ENCODE data around the gene AMN.

The AMN gene

DNA sequence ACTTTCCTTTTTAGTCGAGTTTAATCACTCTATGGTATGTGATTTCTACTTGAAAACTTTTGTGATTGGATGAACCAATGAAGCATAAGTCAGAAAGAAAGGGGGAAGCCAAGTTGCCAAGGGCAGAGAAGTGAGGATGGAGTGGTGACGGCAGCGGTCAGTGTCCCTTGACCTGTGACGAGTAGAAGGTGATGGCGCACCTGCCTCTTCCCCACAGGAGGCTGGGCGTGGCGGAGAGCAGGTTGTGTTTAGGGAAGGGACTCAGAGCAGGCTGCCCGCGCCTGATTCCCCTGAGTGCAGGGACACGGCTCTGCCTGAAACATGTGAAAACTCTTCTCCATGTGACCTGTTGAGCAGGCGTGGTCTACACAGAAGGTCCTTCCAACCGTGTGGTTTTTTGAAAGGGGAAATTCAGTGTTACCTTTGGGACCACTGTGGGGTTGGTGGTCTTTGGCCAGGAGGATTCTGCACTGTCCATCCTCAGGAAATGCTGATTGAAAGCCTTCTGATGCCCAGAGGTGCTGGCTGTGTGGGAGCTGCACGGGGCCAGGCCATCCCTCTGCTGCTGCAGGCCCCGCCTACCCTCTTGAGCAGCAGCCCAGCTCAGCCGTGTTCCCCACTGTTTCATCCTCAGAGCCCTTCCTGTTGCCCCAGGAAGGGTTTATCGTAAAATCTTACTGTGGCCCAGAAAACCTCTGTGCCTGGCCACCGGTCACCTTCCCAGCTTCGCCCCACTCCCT, 23.5 kb upstream of the AMN start:
- DNase-seq (ENCODE audit: low read depth in 2 of 3, low spot score in 1 of 3), result no peak

DNA sequence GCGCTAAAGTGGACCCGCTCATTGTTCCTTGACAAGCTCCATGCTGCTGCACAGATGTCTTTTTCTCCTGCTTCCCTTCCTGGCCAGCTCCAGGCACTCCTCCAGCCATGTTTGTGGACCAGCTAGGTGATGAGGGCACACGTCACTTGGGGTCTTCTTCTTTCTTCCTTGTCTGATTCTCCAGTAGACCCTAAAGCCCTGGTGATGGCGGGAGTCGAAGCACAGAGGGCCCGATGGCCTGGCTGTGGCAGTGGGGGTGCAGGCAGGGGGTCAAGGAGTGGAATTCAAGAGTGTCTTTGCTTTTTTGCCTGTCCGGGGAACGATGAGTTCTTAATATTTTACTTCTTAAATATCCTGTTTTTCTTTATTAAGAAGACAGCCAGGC, 23.0 kb upstream of the AMN start:
- no peak for DNase-seq (ENCODE audit: low read depth in 2 of 3, low spot score in 1 of 3)

DNA sequence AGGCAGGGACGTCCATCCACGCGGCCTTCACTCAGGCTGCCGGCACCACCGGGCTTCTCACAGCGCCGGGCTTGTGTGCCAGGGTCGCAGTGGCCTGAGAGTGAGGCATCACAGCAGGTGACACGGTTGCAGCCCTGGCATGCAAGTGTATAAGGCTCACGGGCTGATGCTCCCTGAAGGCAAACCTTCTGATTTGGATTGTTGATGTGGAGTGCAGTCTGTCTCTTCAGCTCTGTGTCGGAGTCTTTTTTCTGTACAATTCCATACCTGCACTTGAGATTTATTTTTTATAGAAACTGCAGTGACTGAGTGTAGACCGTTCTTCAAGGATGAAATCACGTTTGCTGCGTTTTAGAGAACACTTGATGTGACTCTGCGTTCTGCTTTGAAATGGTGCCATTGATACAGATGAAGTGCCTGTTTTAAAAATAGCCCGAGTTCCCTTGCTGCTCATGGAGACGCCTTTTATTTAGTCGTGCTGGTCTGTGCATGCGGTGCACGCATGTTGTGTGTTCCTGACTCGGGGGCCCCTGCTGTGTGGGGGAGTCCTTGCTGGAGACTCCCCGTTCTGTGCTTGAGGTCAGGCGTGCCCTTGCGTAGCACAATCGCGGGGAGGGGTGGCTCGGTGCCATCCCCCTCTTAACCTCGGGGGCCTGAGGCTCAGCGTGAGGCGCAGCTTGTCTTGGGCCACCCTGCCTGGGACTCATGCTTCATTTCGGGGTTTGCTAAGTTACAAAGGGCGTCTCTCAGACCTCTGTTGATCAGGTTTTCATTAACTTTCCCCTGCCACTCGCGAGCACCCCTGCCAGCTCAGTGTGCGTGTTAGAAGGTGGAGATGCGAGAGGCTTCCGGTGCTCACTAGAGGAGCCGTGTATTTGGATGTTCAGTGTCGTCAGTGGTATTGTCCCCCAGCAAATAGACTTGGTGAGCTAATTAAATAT, 21.6 kb upstream of the AMN start:
- DNase-seq (ENCODE audit: low read depth in 2 of 3, low spot score in 1 of 3), result no peak

DNA sequence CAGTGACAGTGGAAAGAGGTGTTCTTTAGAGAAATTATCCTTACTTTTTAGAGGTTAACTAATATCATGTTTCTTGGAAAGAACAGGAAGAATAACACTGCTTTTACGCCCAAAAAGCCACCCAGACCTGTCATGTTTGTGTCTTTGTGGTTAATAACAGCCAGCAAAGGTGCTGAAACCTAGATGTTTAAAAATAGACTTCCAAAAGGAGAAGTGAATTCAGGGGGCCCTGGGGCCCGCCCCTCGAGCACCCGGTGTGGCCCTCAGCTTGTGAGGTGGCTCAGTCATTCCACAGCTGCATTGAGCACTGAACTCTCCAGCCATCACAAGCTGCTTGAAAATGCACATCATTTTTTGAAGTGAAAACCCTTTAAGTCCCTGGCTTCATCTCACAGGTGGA, 20.8 kb upstream of the AMN start:
- DNase-seq (ENCODE audit: low read depth in 2 of 3, low spot score in 1 of 3), result no peak

DNA sequence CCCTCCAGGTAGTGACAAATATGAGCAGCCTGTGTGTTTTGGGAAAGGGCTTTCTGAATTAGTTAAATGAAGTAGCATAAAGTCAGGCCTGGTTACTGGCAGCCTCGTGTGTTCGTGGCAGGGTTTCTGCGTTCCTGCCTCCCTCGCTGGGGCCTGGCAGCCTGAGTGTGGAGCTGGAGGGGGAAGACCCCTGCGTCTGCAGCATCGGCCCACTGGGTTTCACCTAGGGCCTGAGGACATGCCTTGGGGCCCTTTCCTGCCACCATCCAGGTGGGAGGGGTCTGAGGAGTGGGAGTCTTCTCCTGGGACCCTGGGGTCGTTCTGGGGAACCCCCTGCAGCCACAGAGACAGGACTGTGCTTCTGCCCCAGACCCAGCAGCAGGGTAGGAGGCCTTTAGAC, 20.4 kb upstream of the AMN start:
- DNase-seq (ENCODE audit: low read depth in 2 of 3, low spot score in 1 of 3), result no peak

DNA sequence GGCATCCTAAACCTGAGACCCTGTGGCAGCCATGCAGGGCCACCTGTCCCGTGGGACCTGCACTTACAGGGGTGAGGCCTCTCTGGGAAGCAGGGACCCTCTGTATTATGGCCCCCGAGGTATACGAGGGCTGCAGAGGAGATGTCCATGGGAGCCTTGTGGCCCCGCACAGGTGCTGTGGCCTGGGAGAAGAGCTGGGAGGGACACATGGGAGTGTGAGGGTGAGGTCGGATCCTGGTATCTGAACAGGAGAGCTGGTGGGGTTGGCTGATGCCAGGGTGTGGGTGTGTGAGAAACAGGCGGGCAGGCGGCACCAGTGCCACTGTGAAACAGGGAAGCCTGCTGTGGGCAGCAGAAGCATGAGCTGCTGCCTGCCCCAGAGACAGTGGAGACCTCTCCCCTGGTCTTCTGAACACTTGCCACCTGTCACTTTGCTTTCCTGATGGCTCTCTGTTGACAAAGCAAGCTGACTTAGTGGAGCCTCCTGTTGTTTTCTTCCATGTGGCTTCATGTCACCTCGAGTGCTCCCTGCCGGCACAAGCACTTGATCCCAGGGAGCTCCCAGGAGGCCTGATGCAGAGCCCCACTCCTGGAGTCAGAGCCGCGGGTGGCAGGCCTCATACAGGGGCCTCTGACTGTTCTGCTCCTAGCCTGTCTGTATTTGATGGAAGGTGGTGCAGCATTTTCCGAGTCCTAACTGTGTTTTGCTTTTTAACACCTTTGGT, 19.8 kb upstream of the AMN start:
- no peak for DNase-seq (ENCODE audit: low read depth in 2 of 3, low spot score in 1 of 3)

DNA sequence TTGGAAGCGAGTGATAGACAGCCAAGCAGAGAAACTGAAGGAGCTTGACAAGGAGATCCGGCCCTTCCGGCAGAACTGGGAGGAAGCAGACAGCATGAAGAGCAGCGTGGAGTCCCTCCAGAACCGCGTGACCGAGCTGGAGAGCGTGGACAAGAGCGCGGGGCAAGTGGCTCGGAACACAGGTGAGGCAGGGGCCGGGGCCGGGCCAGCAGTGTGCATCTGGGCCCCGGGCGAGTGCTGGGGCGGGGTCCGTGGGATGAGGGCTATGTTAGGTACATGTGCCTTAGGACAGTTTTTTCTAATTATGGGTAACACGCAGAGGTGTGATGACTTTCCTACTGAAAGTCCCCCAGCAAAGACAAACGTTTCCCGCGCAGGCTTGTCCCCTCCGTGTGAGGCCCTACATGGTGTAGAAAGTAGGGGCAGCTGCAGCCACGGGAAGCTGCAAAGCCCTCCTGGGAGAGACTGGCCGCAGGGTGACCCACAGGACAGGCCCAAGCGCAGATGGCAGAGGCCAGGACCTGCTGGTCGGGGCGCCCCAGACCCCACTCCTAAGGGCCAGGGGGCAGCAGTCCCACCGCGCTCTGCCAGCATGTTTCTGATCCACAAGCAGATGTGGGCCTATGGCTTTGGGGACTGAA, 19.1 kb upstream of the AMN start:
- no peak for DNase-seq (ENCODE audit: low read depth in 2 of 3, low spot score in 1 of 3)

DNA sequence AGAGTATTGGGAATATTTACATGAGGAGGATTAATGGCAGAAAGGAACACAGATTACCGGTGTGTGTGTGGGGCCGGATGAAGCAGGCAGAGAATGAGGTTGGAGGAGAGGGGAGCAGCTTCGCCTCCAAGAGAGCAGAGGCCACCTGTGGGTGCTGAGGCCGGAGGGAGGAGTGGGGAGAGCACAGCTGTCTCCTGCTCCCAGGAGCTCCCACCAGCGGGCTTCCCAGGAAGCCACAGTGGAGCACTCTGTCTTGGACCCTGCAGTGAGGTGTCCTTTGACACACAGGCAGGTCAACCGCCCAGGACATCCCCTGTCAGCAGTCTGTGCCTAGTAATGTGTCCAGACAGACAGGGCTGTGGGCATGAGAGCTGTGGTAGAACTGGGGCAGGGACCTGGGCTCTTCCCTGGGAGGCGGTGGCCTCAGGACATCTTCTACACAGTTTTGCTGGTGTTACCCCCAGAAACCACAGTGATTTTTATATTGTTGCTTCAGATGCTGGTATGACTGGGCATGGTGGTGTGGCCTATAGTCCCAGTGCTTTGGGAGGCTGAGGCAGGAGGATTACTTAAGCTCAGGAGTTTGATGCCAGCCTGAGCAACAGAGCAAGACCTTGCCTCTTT, 18.5 kb upstream of the AMN start:
- no peak for DNase-seq (ENCODE audit: low read depth in 2 of 3, low spot score in 1 of 3)

DNA sequence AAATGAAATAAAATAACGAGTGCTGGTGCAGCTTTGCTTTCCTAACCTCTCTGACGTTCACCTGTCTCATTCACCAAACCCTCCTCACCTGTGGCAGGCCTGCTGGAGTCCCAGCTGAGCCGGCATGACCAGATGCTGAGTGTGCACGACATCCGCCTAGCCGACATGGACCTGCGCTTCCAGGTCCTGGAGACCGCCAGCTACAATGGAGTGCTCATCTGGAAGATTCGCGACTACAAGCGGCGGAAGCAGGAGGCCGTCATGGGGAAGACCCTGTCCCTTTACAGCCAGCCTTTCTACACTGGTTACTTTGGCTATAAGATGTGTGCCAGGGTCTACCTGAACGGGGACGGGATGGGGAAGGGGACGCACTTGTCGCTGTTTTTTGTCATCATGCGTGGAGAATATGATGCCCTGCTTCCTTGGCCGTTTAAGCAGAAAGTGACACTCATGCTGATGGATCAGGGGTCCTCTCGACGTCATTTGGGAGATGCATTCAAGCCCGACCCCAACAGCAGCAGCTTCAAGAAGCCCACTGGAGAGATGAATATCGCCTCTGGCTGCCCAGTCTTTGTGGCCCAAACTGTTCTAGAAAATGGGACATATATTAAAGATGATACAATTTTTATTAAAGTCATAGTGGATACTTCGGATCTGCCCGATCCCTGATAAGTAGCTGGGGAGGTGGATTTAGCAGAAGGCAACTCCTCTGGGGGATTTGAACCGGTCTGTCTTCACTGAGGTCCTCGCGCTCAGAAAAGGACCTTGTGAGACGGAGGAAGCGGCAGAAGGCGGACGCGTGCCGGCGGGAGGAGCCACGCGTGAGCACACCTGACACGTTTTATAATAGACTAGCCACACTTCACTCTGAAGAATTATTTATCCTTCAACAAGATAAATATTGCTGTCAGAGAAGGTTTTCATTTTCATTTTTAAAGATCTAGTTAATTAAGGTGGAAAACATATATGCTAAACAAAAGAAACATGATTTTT, 17.1 kb upstream of the AMN start:
- DNase-seq (ENCODE audit: low read depth in 2 of 3, low spot score in 1 of 3), result no peak

DNA sequence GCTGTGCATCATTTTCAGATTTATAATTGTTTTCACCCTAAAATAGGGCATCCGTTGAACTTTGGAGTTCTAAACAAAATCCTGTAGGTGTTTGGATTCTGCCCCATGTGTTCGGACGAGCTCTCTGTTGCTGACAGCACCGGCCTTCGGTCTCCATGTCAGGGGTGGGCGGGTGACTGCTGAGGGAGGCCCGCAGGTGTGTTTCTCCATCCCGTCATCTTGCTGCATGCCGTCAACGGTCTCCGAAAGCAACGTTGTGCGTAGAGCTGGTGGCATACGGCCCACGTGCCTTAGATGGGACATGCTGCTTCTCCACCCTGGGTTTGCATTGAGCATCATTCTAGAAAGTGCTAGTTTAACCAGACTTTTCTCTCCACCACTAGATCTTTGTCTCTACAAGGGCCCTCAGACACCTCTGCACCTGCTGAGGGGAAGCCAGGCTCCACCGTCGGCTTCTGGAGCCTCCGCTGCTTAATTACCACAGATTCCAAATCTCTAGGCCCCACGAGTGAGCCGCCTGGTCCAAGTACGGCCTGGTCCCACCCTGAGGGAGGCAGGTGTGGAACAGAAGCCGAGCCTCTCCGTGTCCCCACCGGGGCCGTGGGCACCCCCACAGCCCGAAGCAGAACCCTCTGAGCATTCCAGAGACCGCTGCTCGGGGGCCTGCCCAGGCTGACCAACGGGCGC, 15.7 kb upstream of the AMN start:
- no peak for DNase-seq (ENCODE audit: low read depth in 2 of 3, low spot score in 1 of 3)

DNA sequence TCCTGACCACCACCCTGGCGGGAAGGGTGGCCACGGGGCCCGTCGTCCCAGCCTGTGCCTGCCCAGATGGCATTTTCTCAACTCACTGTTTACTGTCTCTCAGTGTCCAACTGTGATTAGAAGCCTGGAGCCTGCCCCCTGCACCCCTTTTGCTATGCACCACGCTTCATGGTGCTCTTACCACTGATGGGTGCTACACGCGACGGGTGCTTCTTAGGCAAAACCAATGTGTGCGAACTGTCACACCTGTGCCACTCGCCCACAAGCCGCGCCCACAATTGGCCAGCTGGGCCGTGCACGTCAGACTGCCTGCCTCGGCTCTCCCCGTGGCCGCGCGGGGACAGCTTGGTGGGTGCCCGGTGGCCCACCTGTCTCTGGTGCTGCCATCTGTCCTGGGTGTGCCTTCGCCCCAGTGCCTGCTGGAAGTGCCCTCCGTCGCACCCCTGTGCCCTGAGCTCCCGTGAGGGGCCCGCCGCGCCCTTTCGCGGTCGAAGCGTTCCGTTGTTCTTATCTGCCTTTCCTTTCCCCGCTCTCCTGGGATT, 15.1 kb upstream of the AMN start:
- DNase-seq (ENCODE audit: low read depth in 2 of 3, low spot score in 1 of 3), result no peak

DNA sequence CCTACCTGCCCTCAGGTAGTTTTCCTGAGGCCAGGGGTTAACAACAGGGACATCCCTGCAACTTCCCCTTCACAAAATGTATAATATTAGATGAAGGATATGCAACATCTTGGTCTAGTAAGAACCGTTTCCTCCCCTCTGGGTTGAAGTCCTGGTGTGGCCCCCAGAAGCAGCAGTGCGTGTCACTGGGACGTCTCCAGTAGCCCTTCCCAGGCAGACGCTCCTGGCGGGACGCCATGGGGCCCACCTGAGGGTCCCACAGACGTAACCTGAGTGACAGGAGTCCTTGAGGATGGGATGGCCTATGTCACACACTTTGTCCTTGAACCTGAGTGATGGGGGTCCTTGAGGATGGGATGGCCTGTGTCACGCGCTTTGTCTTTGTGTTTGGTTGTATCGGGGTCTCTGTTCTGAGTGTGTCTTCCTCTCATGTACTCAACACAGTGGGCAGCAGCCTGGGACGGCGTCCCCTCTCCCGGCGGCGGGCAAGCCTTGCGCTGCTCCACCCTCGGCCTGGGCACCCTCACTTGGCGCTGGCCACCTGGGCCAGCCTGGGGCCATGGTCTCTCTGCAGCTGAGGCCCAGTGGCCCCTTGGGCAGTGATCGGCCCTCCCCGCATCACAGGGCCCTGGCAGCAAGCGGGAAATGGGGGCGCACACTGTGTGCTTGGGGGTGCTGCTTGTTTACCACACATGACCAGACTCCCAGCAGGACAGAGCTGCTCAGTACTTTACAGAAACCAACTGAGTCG, 14.3 kb upstream of the AMN start:
- no peak for DNase-seq (ENCODE audit: low read depth in 2 of 3, low spot score in 1 of 3)

DNA sequence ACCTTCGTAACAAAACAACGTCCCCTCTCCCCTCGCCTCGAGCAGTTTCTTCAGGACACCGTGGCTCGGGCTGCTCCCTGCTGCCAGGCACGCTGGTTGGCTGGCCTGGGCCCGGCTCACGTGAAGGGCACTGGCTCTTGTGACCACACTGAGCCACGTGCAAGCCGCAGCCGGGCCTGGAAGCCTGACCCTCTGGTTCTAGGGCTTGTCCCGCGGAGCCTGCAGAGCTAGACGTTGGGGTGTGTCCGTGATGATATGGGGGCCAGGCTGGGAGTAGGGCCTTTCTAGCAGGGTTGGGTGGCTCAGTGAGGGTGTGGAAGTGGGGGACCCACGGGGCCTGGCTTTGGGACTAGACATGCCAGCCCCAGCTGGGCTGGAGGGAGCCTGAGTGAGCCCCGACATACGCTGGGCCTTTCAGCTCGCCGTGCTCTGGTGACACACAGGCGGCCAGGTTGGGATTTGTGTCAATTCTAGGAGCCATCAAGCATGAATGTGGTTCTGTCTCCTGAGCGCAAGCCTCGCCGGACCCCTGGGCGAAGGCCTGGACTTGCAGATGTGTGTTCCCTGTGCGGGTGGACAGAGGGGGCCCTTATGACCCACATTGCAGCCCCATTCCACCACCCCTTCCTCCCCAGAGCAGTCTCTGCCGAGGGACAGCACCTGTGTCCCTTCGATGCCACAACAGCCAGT, 13.6 kb upstream of the AMN start:
- no peak for DNase-seq (ENCODE audit: low read depth in 2 of 3, low spot score in 1 of 3)

DNA sequence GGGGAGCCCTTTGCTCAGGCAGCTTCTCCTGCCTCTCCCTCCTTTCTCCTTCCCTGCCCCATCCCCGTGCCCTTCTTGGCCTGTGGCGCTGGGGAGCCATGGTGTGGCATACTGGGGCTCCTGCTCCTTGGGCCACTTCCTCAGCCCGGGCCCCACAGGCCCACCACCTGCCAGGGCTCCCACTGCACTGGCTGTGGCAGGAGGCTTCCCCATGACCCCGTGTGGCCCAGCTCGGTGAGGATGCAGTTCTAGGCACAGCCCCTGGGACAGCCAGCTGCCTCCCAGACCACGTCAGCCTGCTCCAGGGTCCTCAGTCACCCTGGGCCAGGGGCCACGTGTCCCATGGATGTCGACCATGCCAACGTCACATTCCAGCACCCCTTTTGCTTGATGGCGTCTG, 13.0 kb upstream of the AMN start:
- no peak for DNase-seq (ENCODE audit: low read depth in 2 of 3, low spot score in 1 of 3)

DNA sequence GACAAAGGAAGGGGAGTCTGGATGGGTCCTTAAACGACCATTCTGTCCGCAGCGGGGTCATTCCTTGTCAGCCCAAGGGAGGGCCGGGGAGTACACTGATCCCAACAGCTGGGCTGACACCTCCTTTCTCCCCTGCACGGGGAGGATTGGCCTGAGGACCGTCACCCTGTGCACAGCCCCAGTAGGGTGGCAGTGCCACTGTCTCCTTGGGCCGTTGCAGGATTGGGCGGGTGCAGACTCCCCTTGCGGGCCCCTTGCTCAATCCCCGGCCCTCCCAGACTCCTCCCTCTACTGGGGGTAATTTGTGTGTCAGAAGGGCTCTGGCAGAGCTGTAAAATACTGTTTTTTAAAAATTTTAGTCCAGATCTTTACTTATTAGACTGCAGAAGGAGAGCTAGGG, 12.6 kb upstream of the AMN start:
- no peak for DNase-seq (ENCODE audit: low read depth in 2 of 3, low spot score in 1 of 3)

DNA sequence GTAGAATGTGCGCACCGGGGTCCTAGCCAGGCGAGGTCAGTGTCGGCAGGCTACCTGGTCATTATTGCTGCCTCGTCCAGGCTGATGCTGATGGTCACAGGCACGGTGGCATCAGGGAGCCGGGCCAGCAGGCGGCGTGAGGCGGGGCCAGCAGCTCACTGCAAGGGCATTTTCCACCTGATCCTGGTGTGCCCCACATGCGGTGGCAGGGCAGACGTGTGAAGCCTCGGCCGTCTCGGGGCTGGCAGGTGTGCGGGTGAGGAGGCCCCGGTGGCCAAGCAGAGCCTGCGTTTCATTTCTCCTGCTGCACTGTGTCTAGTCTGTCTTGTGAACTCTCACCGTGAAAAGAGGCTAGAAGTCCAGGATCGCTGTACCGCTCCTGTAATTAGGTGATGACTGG, 12.0 kb upstream of the AMN start:
- DNase-seq (ENCODE audit: low read depth in 2 of 3, low spot score in 1 of 3), result no peak

DNA sequence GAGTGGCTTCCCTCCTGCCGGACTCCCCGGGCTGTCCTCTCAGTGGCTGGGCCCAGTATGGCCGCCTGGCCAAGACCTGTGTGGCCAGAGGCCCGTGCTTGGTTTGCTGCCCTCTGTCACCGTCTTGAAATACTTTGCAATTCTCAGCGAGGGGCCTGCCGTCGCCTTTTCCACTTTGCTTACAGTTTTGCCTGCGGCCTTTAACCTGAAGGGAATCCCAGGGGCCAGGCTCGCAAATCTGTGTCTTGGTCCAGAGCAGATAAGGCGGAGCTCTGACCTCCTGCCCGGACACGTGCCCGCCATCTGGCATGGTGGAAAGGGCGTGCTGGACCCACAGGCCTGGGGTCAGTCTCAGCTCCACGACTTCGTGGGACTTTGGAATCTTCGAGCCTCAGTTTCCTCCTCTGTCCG, 10.9 kb upstream of the AMN start:
- DNase-seq (ENCODE audit: low read depth in 2 of 3, low spot score in 1 of 3), result no peak

Data from stimulated activated CD4-positive, alpha-beta T cell treated with anti-CD3 and anti-CD28 coated beads, Interleukin-12 subunit alpha, Interleukin-12 subunit beta, amount 100 ng/mL, for 48 hours (primary cell).